ENCODE measurements around the gene KLHDC1.
A peak's percentile ranks its signal among the peaks of the same experiment; 100 is the strongest.
"Not testable (repeated sequence)": the region's sequence is repeated elsewhere in the genome, so short reads cannot be mapped to it uniquely, and the experiment has no call there.

Gene KLHDC1

GRCh38 chr14:49691031-49691430 lies 1.9 kb upstream of the KLHDC1 start:
- Mint-ChIP-seq H3K9me3 (no peaks in the 10 kb centered on the region), H3K4me1 (ENCODE audit: low read depth in 2 of 2) (peaks cover 12 to 31% of the 10 kb centered on the region in 2 donors), H3K36me3 (ENCODE audit: insufficient read depth) (peaks cover 7% of the 10 kb centered on the region), H3K27me3 (no peaks in the 10 kb centered on the region), H3K4me3 (peak overlapping the region in 1 of 2 donors; percentile 31), H3K27ac (peak overlapping the region in 1 of 2 donors; percentile 4)
- no peak for ATAC-seq (replicated peaks)
- no peak for DNase-seq

DNA sequence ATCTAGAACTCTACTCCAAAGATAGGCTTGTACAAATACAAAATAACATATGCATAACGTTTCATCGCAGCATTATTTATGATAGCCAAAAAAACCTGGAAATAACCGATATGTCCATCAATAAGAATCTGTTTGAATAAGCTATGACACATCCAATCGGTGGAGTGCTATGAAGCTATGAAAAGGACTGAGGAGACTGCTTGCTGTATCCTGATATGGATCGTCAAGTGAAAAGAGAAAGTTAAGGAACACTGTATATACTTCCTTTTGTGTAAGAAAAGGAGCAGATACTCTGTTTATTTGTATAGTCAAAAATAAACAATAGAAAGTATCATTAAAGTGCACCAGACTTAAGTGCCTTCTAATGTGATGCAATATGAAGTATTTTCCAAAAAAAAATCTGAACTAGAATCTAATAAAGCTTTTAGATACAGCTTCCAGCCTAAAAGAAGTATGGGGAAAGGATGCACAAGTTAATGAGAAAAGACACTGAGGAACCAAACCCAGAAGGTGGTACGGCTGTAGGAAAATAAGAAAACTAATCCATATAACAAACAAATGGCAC lies 645 bp upstream of the KLHDC1 start:
- no peaks in the 10 kb centered on the region for H3K27me3 Mint-ChIP-seq
- H3K4me3 Mint-ChIP-seq: peak overlapping the region; percentile 55 to 82
- H3K4me1 Mint-ChIP-seq (ENCODE audit: low read depth in 2 of 2): peaks cover 10 to 23% of the 10 kb centered on the region in 2 donors
- H3K9me3 Mint-ChIP-seq: no peaks in the 10 kb centered on the region
- DNase-seq (no peak), ATAC-seq (replicated peaks) (no peak)
- H3K36me3 Mint-ChIP-seq (ENCODE audit: insufficient read depth): peaks cover 7% of the 10 kb centered on the region
- H3K27ac Mint-ChIP-seq: peak overlapping the region; percentile 88

DNA sequence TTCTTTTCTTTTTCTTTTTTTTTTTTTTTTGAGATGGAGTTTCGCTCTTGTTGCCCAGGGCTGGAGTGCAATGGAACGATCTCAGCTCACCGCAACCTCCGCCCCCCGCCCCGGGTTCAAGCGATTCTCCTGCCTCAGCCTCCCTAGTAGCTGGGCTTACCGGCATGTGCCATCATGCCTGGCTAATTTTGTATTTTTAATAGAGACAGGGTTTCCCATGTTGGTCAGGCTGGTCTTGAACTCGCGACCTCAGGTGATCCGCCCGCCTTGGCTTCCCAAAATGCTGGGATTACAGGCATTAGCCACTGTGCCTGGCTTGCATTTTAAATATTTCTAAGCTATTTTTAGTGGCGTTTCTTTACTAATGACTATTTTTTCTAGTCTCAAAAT lies 810 bp downstream of the KLHDC1 start:
- Mint-ChIP-seq H3K4me1 (ENCODE audit: low read depth in 2 of 2) (peaks cover 2 to 20% of the 10 kb centered on the region in 2 donors), H3K4me3 (peak overlapping the region; percentile 55 to 82), H3K27ac (peak overlapping the region; percentile 88)
- peak in 1 of 3 experiments; percentile 2 for DNase-seq
- not testable (repeated sequence) for ATAC-seq (replicated peaks); H3K36me3 Mint-ChIP-seq (ENCODE audit: insufficient read depth); H3K27me3 Mint-ChIP-seq; H3K9me3 Mint-ChIP-seq

DNA sequence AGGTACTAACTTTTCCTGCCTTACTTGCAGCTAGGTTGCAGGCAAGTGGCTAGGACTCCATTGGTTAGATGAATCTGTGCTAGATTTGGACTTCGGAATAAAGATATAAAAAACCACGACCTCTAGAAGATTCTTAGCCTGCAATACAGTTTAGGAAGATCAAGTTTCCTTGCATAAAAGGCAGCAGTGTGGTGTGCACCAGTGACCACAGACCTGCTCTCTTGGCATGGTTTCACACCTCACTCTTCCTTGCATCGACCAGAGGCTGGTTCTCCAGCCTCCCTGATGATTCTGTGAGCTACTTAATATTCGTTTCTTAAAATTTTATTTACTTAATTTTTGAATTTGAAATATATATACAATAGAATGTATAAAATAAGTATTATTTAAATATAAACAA lies 9.8 kb downstream of the KLHDC1 start:
- peaks cover 6 to 9% of the 10 kb centered on the region in 2 donors for H3K4me1 Mint-ChIP-seq (ENCODE audit: low read depth in 2 of 2)
- H3K4me3 Mint-ChIP-seq: no peak overlapping the region
- H3K36me3 Mint-ChIP-seq (ENCODE audit: insufficient read depth): peaks cover 6% of the 10 kb centered on the region
- H3K27ac Mint-ChIP-seq: peak overlapping the region in 1 of 2 donors; percentile 19
- ATAC-seq (replicated peaks) (peak; percentile 41), DNase-seq (no peak)
- no peaks in the 10 kb centered on the region for H3K27me3 Mint-ChIP-seq
- H3K9me3 Mint-ChIP-seq: no peaks in the 10 kb centered on the region

DNA sequence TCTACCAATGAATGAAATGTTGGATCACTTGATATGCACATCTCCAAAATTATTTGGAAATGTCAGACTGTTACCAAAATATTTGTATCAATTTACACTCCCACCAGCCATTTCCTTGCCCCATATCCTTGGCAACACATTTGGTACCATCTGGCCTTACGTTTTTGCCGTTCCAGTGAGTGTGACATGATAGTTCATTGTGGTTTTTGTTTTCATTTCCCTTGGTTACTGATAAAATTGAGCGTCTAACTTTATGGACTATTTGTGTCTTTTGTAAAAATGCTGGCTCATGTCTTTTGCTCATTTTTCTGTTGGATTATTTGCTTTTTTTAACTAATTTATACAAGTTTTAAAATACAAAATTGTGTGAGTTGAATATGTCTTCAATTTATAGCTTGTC lies 11.0 kb downstream of the KLHDC1 start:
- DNase-seq: no peak
- peak overlapping the region in 1 of 2 donors; percentile 19 for H3K27ac Mint-ChIP-seq
- no peak for ATAC-seq (replicated peaks)

DNA sequence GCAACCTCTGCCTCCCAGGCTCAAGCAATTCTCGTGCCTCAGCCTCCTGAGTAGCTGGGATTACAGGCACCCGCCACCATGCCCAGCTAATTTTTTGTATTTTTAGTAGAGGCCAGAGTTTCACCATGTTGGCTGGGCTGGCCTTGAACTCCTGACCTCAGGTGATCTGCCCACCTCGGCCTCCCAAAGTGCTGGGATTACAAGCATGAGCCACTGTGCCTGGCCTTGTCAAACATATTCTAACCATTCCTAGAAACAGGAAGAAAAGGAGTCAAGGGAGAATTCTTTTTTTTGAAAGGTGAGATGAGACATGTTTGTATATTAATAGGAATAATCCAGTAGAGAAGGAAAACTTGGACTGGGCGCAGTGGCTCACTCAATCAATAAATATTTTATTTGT lies 11.6 kb downstream of the KLHDC1 start:
- H3K4me3 Mint-ChIP-seq; H3K36me3 Mint-ChIP-seq (ENCODE audit: insufficient read depth); ATAC-seq (replicated peaks); DNase-seq; H3K27me3 Mint-ChIP-seq; H3K4me1 Mint-ChIP-seq (ENCODE audit: low read depth in 2 of 2); H3K27ac Mint-ChIP-seq; H3K9me3 Mint-ChIP-seq: not testable (repeated sequence)

More for the DNA sequence above, 11.0 kb downstream of the KLHDC1 start:
- Mint-ChIP-seq H3K27me3 (no peaks in the 10 kb centered on the region), H3K4me1 (ENCODE audit: low read depth in 2 of 2) (peaks cover 6 to 9% of the 10 kb centered on the region in 2 donors), H3K4me3 (no peak overlapping the region), H3K36me3 (ENCODE audit: insufficient read depth) (peaks cover 3% of the 10 kb centered on the region), H3K9me3 (no peaks in the 10 kb centered on the region)

- H3K9me3 Mint-ChIP-seq; DNase-seq; H3K27ac Mint-ChIP-seq; ATAC-seq (replicated peaks); H3K27me3 Mint-ChIP-seq; H3K4me3 Mint-ChIP-seq; H3K4me1 Mint-ChIP-seq (ENCODE audit: low read depth in 2 of 2): not testable (repeated sequence)
- peaks cover 15% of the 10 kb centered on the region for H3K36me3 Mint-ChIP-seq (ENCODE audit: insufficient read depth)
Observed at GRCh38 chr14:49710993-49711392, 18.1 kb downstream of the KLHDC1 start.

- DNase-seq (no peak), ATAC-seq (replicated peaks) (no peak)
- Mint-ChIP-seq H3K36me3 (ENCODE audit: insufficient read depth) (peaks cover 25% of the 10 kb centered on the region), H3K9me3 (no peaks in the 10 kb centered on the region), H3K4me1 (ENCODE audit: low read depth in 2 of 2) (no peaks in the 10 kb centered on the region), H3K4me3 (no peak overlapping the region), H3K27ac (no peak overlapping the region), H3K27me3 (no peaks in the 10 kb centered on the region)
Observed at GRCh38 chr14:49720744-49721143, 27.8 kb downstream of the KLHDC1 start.

DNA sequence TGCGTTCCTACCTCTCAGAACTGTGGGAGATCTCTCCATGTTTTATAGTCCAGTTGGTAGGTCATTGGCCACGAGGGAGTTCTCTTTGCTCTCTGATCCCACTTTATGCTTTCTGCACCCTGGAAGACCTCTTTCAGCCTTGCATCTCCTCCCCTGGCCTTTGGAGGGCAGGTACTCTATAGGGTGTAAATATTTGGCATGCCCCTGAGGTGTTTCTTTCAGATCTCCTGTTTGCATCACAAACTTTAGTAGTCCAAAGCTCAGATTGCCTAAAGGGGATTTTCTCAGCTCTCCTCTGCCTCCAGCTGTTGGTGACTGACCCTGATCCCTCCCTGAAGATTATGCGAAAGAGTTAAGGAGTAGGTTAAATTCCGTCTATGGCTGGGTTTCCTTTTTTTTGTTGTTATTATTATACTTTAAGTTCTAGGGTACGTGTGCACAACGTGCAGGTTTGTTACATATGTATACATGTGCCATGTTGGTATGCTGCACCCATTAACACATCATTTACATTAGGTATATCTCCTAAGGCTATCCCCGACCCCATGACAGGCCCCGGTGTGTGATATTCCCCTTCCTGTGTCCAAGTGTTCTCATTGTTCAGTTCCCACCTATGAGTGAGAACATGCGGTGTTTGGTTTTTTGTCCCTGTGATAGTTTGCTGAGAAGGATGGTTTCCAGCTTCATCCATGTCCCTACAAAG lies 29.0 kb downstream of the KLHDC1 start:
- not testable (repeated sequence) for ATAC-seq (replicated peaks); DNase-seq; H3K9me3 Mint-ChIP-seq; H3K4me3 Mint-ChIP-seq; H3K4me1 Mint-ChIP-seq (ENCODE audit: low read depth in 2 of 2); H3K27ac Mint-ChIP-seq; H3K27me3 Mint-ChIP-seq
- H3K36me3 Mint-ChIP-seq (ENCODE audit: insufficient read depth): peaks cover 21% of the 10 kb centered on the region

DNA sequence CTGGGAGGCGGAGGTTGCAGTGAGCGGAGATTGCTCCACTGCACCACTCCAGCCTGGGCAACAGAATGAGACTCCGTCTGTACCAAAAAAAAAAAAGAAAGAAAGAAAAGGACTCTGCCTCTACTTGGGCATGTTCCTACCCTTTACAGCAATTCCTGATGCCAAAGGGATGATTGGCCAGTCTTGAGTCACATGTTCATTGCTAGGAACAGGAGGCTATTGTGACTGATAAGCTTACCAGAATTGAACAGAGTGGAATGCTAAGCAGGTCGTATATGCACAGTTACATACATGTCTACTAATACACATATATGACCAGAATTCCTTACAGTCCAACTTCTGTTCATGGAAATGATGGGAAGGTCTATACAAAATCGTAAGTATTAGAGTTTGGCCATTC lies 34.3 kb downstream of the KLHDC1 start:
- Mint-ChIP-seq H3K36me3 (ENCODE audit: insufficient read depth) (peaks cover 16% of the 10 kb centered on the region), H3K4me1 (ENCODE audit: low read depth in 2 of 2) (no peaks in the 10 kb centered on the region), H3K27me3 (no peaks in the 10 kb centered on the region), H3K9me3 (no peaks in the 10 kb centered on the region), H3K27ac (no peak overlapping the region), H3K4me3 (no peak overlapping the region)
- ATAC-seq (replicated peaks) (no peak), DNase-seq (no peak)

- no peaks in the 10 kb centered on the region for H3K4me1 Mint-ChIP-seq (ENCODE audit: low read depth in 2 of 2)
- H3K36me3 Mint-ChIP-seq (ENCODE audit: insufficient read depth): peaks cover 16% of the 10 kb centered on the region
- H3K27ac Mint-ChIP-seq: no peak overlapping the region
- H3K4me3 Mint-ChIP-seq: no peak overlapping the region
- DNase-seq (no peak), ATAC-seq (replicated peaks) (no peak)
- no peaks in the 10 kb centered on the region for H3K27me3 Mint-ChIP-seq
- H3K9me3 Mint-ChIP-seq: no peaks in the 10 kb centered on the region
Observed at GRCh38 chr14:49732896-49733295, 40.0 kb downstream of the KLHDC1 start.

DNA sequence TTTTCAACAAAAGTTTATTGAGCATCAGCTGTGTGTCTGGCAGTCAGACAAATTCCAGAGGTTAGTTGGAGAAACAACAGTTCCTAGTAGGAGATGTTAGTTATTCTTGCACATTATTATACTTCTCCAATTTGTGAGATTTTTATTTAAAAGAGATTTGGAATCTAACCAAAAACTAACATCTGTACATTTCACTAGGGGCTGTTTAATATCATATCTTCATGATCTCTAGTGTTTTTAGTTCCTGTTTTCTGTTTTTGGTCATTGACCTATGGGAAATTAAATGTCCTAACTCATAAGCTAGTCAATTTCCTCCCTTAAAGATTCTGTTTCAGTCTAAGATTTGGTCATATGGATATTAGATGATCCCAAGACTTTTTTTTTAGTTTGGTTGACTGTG lies 40.9 kb downstream of the KLHDC1 start:
- no peak overlapping the region for H3K4me3 Mint-ChIP-seq
- ATAC-seq (replicated peaks) (no peak), DNase-seq (no peak)
- no peaks in the 10 kb centered on the region for H3K9me3 Mint-ChIP-seq
- H3K4me1 Mint-ChIP-seq (ENCODE audit: low read depth in 2 of 2): no peaks in the 10 kb centered on the region
- H3K36me3 Mint-ChIP-seq (ENCODE audit: insufficient read depth): peaks cover 20% of the 10 kb centered on the region
- no peak overlapping the region for H3K27ac Mint-ChIP-seq
- no peaks in the 10 kb centered on the region for H3K27me3 Mint-ChIP-seq

GRCh38 chr14:49735669-49736068 lies 42.7 kb downstream of the KLHDC1 start:
- H3K27me3 Mint-ChIP-seq; H3K4me3 Mint-ChIP-seq; H3K27ac Mint-ChIP-seq; H3K4me1 Mint-ChIP-seq (ENCODE audit: low read depth in 2 of 2); ATAC-seq (replicated peaks); DNase-seq; H3K9me3 Mint-ChIP-seq: not testable (repeated sequence)
- H3K36me3 Mint-ChIP-seq (ENCODE audit: insufficient read depth): peaks cover 10% of the 10 kb centered on the region

- DNase-seq (no peak), ATAC-seq (replicated peaks) (no peak)
- peaks cover 14% of the 10 kb centered on the region for H3K36me3 Mint-ChIP-seq (ENCODE audit: insufficient read depth)
Observed at GRCh38 chr14:49745191-49745590, 52.3 kb downstream of the KLHDC1 start.

More at GRCh38 chr14:49745191-49745590, 52.3 kb downstream of the KLHDC1 start:
- Mint-ChIP-seq H3K9me3 (no peaks in the 10 kb centered on the region), H3K4me1 (ENCODE audit: low read depth in 2 of 2) (no peaks in the 10 kb centered on the region), H3K4me3 (no peak overlapping the region), H3K27me3 (no peaks in the 10 kb centered on the region), H3K27ac (no peak overlapping the region)
